ENCODE measurements around the gene C20orf144. TPM values are rescaled to one million over a fixed set of nuclear protein-coding genes. Genes with fewer than 3 reads are reported as not detected.
"Not testable (repeated sequence)": the region's sequence is repeated elsewhere in the genome, so short reads cannot be mapped to it uniquely, and the experiment has no call there.

C20orf144 gene
- total RNA-seq, 4 donors from 2014 or later, result not detected

DNA sequence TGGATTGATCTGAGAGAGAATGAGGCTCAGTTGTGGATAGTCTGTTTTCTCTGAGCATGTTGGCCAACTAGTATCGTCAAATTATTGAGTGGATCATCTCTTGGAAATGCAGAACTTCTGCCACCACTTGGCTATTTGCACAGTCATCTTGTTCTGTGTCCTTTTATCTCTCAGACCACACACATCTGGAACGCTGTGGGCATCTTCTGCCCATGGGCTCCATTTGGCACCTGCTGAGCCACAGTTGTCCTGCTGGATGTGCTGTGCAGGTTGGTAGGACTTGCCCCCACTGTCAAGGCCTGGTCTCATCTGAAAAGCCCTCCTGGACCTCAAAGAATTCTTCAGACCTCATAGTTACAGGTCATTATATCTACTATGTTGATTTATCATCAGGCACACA, 16.7 kb upstream of the C20orf144 start:
- no peaks in the 10 kb centered on the region for H3K27me3 ChIP-seq
- peaks cover 20 to 45% (median 36%) of the 10 kb centered on the region in 3 donors for H3K4me1 ChIP-seq
- no peaks in the 10 kb centered on the region for H3K9me3 ChIP-seq
- TF ChIP-seq, protein P1, sequence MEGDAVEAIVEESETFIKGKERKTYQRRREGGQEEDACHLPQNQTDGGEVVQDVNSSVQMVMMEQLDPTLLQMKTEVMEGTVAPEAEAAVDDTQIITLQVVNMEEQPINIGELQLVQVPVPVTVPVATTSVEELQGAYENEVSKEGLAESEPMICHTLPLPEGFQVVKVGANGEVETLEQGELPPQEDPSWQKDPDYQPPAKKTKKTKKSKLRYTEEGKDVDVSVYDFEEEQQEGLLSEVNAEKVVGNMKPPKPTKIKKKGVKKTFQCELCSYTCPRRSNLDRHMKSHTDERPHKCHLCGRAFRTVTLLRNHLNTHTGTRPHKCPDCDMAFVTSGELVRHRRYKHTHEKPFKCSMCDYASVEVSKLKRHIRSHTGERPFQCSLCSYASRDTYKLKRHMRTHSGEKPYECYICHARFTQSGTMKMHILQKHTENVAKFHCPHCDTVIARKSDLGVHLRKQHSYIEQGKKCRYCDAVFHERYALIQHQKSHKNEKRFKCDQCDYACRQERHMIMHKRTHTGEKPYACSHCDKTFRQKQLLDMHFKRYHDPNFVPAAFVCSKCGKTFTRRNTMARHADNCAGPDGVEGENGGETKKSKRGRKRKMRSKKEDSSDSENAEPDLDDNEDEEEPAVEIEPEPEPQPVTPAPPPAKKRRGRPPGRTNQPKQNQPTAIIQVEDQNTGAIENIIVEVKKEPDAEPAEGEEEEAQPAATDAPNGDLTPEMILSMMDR (IDR thresholded peaks at IDR 0.05), result no peak
- TF ChIP-seq POLR2A (IDR thresholded peaks at IDR 0.05), result no peak
- no peak for DNase-seq
- WGBS, 2 donors, result 81 to 88% methylated on average over 2 of the region's 2 CpGs
- intact Hi-C loops (cut with DNase I), result no loop called here
- H3K36me3 ChIP-seq, result peaks cover 4 to 61% (median 22%) of the 10 kb centered on the region in 3 donors
- H3K27ac ChIP-seq, result no peak overlapping the region
- no peak overlapping the region for H3K4me3 ChIP-seq

DNA sequence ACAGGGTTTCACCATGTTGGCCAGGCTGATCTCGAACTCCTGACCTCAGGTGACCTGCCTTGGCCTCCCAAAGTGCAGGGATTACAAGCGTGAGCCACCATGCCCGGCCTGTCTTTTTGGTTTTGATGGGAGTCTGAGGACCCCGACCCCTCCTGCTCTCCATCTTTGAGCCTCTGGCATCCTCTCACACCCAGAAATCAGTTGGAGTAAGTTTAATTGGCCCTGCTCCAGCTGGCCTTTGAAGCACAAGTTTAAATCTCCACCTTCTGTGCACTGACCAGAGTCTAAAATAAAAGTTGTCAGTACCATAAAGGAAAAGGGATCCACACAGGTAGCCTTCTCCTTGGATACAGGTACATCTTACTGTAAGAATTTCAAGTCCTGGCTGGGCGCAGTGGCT, 15.9 kb upstream of the C20orf144 start:
- Histone ChIP-seq H3K9me3 (no peaks in the 10 kb centered on the region), H3K27ac (no peak overlapping the region), H3K36me3 (peaks cover 0 to 53% (median 16%) of the 10 kb centered on the region in 3 donors), H3K4me1 (peaks cover 20 to 53% (median 40%) of the 10 kb centered on the region in 3 donors), H3K27me3 (no peaks in the 10 kb centered on the region), H3K4me3 (no peak overlapping the region)
- intact Hi-C loops (cut with DNase I), result no loop called here
- no peak for DNase-seq
- TF ChIP-seq, protein P1 (IDR thresholded peaks at IDR 0.05), result no peak
- no peak for TF ChIP-seq POLR2A (IDR thresholded peaks at IDR 0.05)
- 87 to 94% methylated on average over 4 to 5 of the region's 5 CpGs for WGBS, 2 donors

DNA sequence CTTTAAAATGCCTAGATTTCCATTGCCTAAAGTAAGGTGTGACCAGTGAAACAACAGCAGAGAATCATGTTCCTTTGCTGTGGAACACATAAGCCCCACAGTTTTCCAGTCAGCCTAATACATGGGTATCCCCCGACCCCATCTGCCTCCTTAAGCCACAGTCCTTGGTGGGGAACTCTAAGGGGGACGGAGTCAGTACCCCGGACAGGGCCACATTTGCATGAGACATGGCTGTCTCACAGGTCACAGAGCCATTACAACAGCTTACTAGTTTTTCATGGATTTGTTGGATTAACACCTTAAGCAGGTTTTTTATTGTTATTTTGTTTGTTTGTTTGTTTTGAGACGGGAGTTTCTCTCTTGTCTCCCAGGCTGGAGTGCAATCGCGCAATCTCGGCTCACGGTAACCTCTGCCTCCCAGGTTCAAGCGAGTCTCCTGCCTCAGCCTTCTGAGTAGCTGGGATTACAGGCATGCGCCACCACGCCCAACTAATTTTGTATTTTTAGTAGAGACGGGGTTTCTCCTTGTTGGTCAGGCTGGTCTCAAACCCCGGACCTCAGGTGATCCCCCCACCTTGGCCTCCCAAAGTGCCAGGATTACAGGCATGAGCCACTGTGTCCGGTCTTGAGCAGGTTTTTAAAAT, 15.0 kb upstream of the C20orf144 start:
- intact Hi-C loops (cut with DNase I); H3K9me3 ChIP-seq; DNase-seq; H3K27me3 ChIP-seq: not testable (repeated sequence)
- Histone ChIP-seq H3K4me3 (peak overlapping the region in 2 of 4 donors; percentile 19 to 40), H3K27ac (peak overlapping the region; percentile 70 to 89 (median 80)), H3K36me3 (peaks cover 0 to 44% (median 16%) of the 10 kb centered on the region in 3 donors), H3K4me1 (peaks cover 20 to 61% (median 47%) of the 10 kb centered on the region in 3 donors)
- 52% methylated on average over 11 to 13 of the region's 14 CpGs for WGBS, 2 donors

DNA sequence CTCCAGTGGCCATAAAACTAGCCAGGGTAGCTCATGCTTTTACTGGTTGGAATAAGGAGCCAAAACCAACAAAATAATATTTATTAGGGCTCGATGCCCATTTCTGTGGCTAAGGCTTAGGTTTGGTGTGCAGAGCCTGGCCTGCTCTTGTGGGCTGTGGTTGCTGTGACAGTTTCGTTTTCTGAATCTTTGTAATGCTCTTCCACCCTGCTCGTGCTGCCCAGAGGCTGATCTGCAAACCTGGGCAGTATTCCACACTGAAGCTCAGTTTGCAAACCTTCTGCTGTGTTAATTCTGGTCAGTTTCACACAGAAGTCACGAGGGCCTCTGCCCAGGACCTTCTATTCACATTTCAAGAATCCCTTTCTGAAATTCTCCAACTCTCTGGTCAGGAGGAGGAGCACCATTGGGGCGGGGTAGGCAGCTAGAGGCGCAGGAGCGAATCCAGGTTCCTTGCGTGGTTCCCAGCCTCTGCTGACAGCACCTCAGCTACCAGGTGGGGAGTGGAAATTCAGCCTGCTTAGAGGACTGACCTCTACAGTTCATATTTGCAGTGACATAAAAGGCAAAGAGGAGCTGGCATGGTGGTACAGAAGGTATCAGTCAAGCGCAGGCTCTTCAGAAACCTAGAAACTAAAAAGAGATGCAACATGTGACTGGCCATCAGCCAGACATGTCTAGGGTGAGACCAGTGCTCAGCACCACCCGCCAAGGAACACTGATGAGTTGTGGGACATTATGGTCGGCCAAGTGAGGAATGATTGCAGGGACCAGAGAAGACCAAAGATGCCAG, 14.3 kb upstream of the C20orf144 start:
- peaks cover 20 to 69% (median 47%) of the 10 kb centered on the region in 3 donors for H3K4me1 ChIP-seq
- H3K27ac ChIP-seq, result peak overlapping the region; percentile 70 to 89 (median 80)
- no peak for DNase-seq
- no peaks in the 10 kb centered on the region for H3K27me3 ChIP-seq
- H3K4me3 ChIP-seq, result peak overlapping the region in 2 of 4 donors; percentile 19 to 40
- intact Hi-C loops (cut with DNase I), result no loop called here
- no peaks in the 10 kb centered on the region for H3K9me3 ChIP-seq
- 38 to 42% methylated on average over 7 to 10 of the region's 11 CpGs for WGBS, 2 donors
- peaks cover 0 to 37% (median 16%) of the 10 kb centered on the region in 3 donors for H3K36me3 ChIP-seq
- TF ChIP-seq POLR2A (IDR thresholded peaks at IDR 0.05), result no peak
- TF ChIP-seq, protein P1 (IDR thresholded peaks at IDR 0.05), result no peak

DNA sequence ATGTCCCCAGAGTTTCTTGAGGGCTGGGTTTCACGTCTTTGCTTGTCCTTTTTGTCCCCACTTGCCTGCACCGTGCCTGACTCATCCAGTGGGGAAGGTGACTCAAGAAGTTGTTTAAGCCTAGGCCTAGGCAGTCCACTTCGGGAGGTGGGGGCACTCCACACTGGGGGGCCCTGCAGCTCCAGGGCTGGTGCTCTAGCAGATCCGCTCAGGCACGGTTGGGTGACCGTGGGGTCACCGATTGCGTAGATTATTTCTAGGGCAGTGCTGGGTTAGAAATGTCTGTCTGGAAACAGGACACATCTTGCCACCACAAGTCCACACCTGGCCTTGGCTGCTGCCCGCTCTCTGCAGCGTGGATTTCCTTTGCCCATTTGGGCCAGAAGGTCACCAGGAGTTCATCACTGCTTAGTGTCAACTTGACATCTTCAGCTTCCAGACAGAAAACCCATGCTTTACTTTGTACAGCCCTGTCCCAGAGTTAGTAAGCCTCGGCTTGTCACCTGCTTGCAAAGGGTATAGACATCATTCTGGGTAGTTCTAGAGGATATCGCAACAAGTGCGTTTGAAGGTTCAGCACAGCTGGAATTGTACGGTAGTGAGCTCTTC, 13.6 kb upstream of the C20orf144 start:
- H3K4me3 ChIP-seq, result no peak overlapping the region
- WGBS, 2 donors, result 52 to 67% methylated on average over 7 to 14 of the region's 14 CpGs
- TF ChIP-seq, protein P1 (IDR thresholded peaks at IDR 0.05), result no peak
- no peak for TF ChIP-seq POLR2A (IDR thresholded peaks at IDR 0.05)
- no peaks in the 10 kb centered on the region for H3K9me3 ChIP-seq
- no peak for DNase-seq
- H3K36me3 ChIP-seq, result peaks cover 0 to 30% (median 16%) of the 10 kb centered on the region in 3 donors
- peaks cover 24 to 76% (median 50%) of the 10 kb centered on the region in 3 donors for H3K4me1 ChIP-seq
- intact Hi-C loops (cut with DNase I), result no loop called here
- H3K27ac ChIP-seq, result peak overlapping the region; percentile 70 to 89 (median 80)
- no peaks in the 10 kb centered on the region for H3K27me3 ChIP-seq

All from esophagus squamous epithelium (tissue), 5 donors.